Kidney (tissue), 14 donors: ENCODE results near the gene BST1. TPM values are rescaled to one million over a fixed set of nuclear protein-coding genes. Genes with fewer than 3 reads are reported as not detected.

Experiments used
- DNase-seq, 5 donors: peaks; one replicate each; pipeline ENCODE4 v3.0.0-alpha.2; 2013 to 2020
- FAIRE-seq: peaks from 2 replicates; lab custom pipeline; 2012; peaks lifted over from hg19 to GRCh38; lab: Jason Lieb, UNC
- H3K27ac ChIP-seq, 2 donors: one replicate each; pipeline ENCODE4 v1.7.0; 2013; ENCODE audit warnings: low read depth in 2 of 2, low read length in 2 of 2, inconsistent platforms in 1 of 2
- H3K27me3 ChIP-seq: one replicate; pipeline ENCODE4 v1.7.1; 2013; ENCODE audit warnings: low read length, inconsistent platforms; ENCODE audit not compliant: control insufficient read depth, insufficient read depth
- H3K36me3 ChIP-seq, 3 donors: one replicate each; pipeline versions ENCODE4 v1.7.0 to v1.7.1; 2013; ENCODE audit warnings: low read length in 3 of 3, control low read depth in 1 of 3, inconsistent platforms in 1 of 3; ENCODE audit not compliant: insufficient read depth in 3 of 3, control insufficient read depth in 2 of 3
- H3K4me1 ChIP-seq, 3 donors: one replicate each; pipeline versions ENCODE4 v1.7.0 to v1.7.1; 2013; ENCODE audit warnings: low read length in 3 of 3, inconsistent platforms in 1 of 3, low read depth in 1 of 3; ENCODE audit not compliant: control insufficient read depth in 2 of 3, insufficient read depth in 2 of 3
- H3K4me3 ChIP-seq, 3 donors: one replicate each; pipeline versions ENCODE4 v1.7.0 to v1.8.1; 2013; ENCODE audit warnings: low read length in 3 of 3, control low read depth in 1 of 3, inconsistent platforms in 1 of 3
- H3K9ac ChIP-seq, 3 donors: one replicate each; pipeline versions ENCODE4 v1.7.0 to v1.7.1; 2013; ENCODE audit warnings: low read length in 3 of 3, control low read depth in 1 of 3, inconsistent platforms in 1 of 3
- H3K9me3 ChIP-seq, 3 donors: one replicate each; pipeline versions ENCODE4 v1.7.0 to v1.7.1; 2013; ENCODE audit warnings: low read length in 3 of 3, control low read depth in 1 of 3, inconsistent platforms in 1 of 3; ENCODE audit not compliant: control insufficient read depth in 2 of 3, insufficient read depth in 1 of 3
- CTCF ChIP-seq: IDR thresholded peaks from 3 replicates; pipeline ENCODE4 v1.5.1; 2012; ENCODE audit warnings: mild to moderate bottlenecking, moderate library complexity, borderline replicate concordance; ENCODE audit not compliant: insufficient read depth; ENCODE audit errors: extremely low read depth
- intact Hi-C: fragments of 100-400 bp; cut with DNase I; formaldehyde crosslinking; loops from one replicate; pipeline ENCODE4 v1.11.1; 2022
- polyA plus RNA-seq: library from polyadenylated mRNA; stranded (reverse); fragments of 350-450 nt; fragmentation: Illumina TruSeq; extraction: RNeasy Lipid Tissue Mini Kit (QIAGEN cat#74804); gene quantifications from one replicate; pipeline ENCODE4 v1.2.3, GENCODE V29; 2014; ENCODE audit warnings: low read depth, low replicate concordance; ENCODE audit not compliant: insufficient read depth
- total RNA-seq: library from RNA; stranded (reverse); fragmentation: NEBNext Ultra II Directional; extraction: Animal tissue kit (Norgen Biotek cat#: 25700); gene quantifications from one replicate; pipeline ENCODE4 v1.2.1, GENCODE V29; 2021
- donor health status: control.
- donor health status: control.
- donor health status: control.
- donor health status: control.
- donor health status: control.
- donor health status: DM: yes; HTN: yes; CAD: no.
- donor health status: Normal renal cell carcinoma (clear cell type).

BST1 gene
- total and polyA plus RNA-seq, 2 donors from 2014 or later: 5.3 to 19.0 TPM

- Histone ChIP-seq H3K27ac (no peak overlapping the region), H3K9ac (no peak overlapping the region)
- no peak for FAIRE-seq
Observed at GRCh38 chr4:15690020-15690809, 12.7 kb upstream of the BST1 start.

GRCh38 chr4:15691346-15692135 lies 11.3 kb upstream of the BST1 start:
- DNase-seq (no peak), FAIRE-seq (no peak)
- intact Hi-C loops: no loop called here
- TF ChIP-seq CTCF: no peak
- peaks cover 0 to 7% (median 0%) of the 10 kb centered on the region in 3 donors for H3K36me3 ChIP-seq
- H3K9me3 ChIP-seq: no peaks in the 10 kb centered on the region
- H3K4me1 ChIP-seq: no peaks in the 10 kb centered on the region
- H3K4me3 ChIP-seq: no peak overlapping the region
- H3K27me3 ChIP-seq: no peaks in the 10 kb centered on the region
- H3K27ac ChIP-seq: no peak overlapping the region
- H3K9ac ChIP-seq: no peak overlapping the region

More at GRCh38 chr4:15690020-15690809, 12.7 kb upstream of the BST1 start:
- no peaks in the 10 kb centered on the region for H3K4me1 ChIP-seq
- no peaks in the 10 kb centered on the region for H3K9me3 ChIP-seq
- intact Hi-C loops: no loop called here
- TF ChIP-seq CTCF: no peak
- H3K27me3 ChIP-seq: no peaks in the 10 kb centered on the region
- no peak overlapping the region for H3K4me3 ChIP-seq
- no peak for DNase-seq
- peaks cover 0 to 11% (median 0%) of the 10 kb centered on the region in 3 donors for H3K36me3 ChIP-seq

- no peak for TF ChIP-seq CTCF
- Histone ChIP-seq H3K4me3 (no peak overlapping the region), H3K9me3 (no peaks in the 10 kb centered on the region), H3K27me3 (no peaks in the 10 kb centered on the region), H3K27ac (no peak overlapping the region), H3K36me3 (no peaks in the 10 kb centered on the region), H3K9ac (no peak overlapping the region), H3K4me1 (no peaks in the 10 kb centered on the region)
- no peak for DNase-seq
- intact Hi-C loops: no loop called here
- FAIRE-seq: no peak
Observed at GRCh38 chr4:15692602-15693001, 10.3 kb upstream of the BST1 start.
